ENCODE data around the gene BLVRA. TPM values are rescaled to one million over a fixed set of nuclear protein-coding genes. Genes with fewer than 3 reads are reported as not detected.
A peak's percentile ranks its signal among the peaks of the same experiment; 100 is the strongest.

BLVRA gene
- total RNA-seq, 1 donor from 2014 or later: 21.2 TPM

- Mint-ChIP-seq H3K27me3 (ENCODE audit: unreplicated experiment) (peaks cover 53% of the 10 kb centered on the region), H3K9me3 (ENCODE audit: unreplicated experiment) (no peaks in the 10 kb centered on the region)
Observed at GRCh38 chr7:43749383-43749940, 9.0 kb upstream of the BLVRA start.

GRCh38 chr7:43750016-43750887, 8.2 kb upstream of the BLVRA start:
- no peaks in the 10 kb centered on the region for H3K36me3 Mint-ChIP-seq (ENCODE audit: unreplicated experiment)
- no peak for TF ChIP-seq CTCF (IDR thresholded peaks at IDR 0.05)
- peaks cover 53% of the 10 kb centered on the region for H3K27me3 Mint-ChIP-seq (ENCODE audit: unreplicated experiment)
- no peak overlapping the region for H3K4me3 Mint-ChIP-seq (ENCODE audit: unreplicated experiment)
- no peaks in the 10 kb centered on the region for H3K4me1 Mint-ChIP-seq (ENCODE audit: unreplicated experiment)
- no peak overlapping the region for H3K27ac Mint-ChIP-seq (ENCODE audit: unreplicated experiment)
- peak; percentile 46 for DNase-seq (ENCODE audit: extremely low spot score, unreplicated experiment)
- no peaks in the 10 kb centered on the region for H3K9me3 Mint-ChIP-seq (ENCODE audit: unreplicated experiment)

More at GRCh38 chr7:43749383-43749940, 9.0 kb upstream of the BLVRA start:
- TF ChIP-seq CTCF (IDR thresholded peaks at IDR 0.05): no peak
- H3K4me3 Mint-ChIP-seq (ENCODE audit: unreplicated experiment): no peak overlapping the region
- H3K36me3 Mint-ChIP-seq (ENCODE audit: unreplicated experiment): no peaks in the 10 kb centered on the region
- DNase-seq (ENCODE audit: extremely low spot score, unreplicated experiment): peak; percentile 70
- H3K4me1 Mint-ChIP-seq (ENCODE audit: unreplicated experiment): no peaks in the 10 kb centered on the region
- H3K27ac Mint-ChIP-seq (ENCODE audit: unreplicated experiment): no peak overlapping the region

- TF ChIP-seq CTCF (IDR thresholded peaks at IDR 0.05): no peak
- Mint-ChIP-seq H3K4me3 (ENCODE audit: unreplicated experiment) (no peak overlapping the region), H3K27ac (ENCODE audit: unreplicated experiment) (no peak overlapping the region), H3K27me3 (ENCODE audit: unreplicated experiment) (peaks cover 39% of the 10 kb centered on the region), H3K9me3 (ENCODE audit: unreplicated experiment) (no peaks in the 10 kb centered on the region), H3K4me1 (ENCODE audit: unreplicated experiment) (peaks cover 11% of the 10 kb centered on the region), H3K36me3 (ENCODE audit: unreplicated experiment) (no peaks in the 10 kb centered on the region)
- no peak for DNase-seq (ENCODE audit: extremely low spot score, unreplicated experiment)
Observed at GRCh38 chr7:43752411-43752810, 6.1 kb upstream of the BLVRA start.

GRCh38 chr7:43753271-43753810, 5.1 kb upstream of the BLVRA start:
- DNase-seq (ENCODE audit: extremely low spot score, unreplicated experiment): no peak
- no peaks in the 10 kb centered on the region for H3K36me3 Mint-ChIP-seq (ENCODE audit: unreplicated experiment)
- peaks cover 13% of the 10 kb centered on the region for H3K4me1 Mint-ChIP-seq (ENCODE audit: unreplicated experiment)
- no peak for TF ChIP-seq CTCF (IDR thresholded peaks at IDR 0.05)
- no peak overlapping the region for H3K4me3 Mint-ChIP-seq (ENCODE audit: unreplicated experiment)
- no peaks in the 10 kb centered on the region for H3K9me3 Mint-ChIP-seq (ENCODE audit: unreplicated experiment)
- H3K27me3 Mint-ChIP-seq (ENCODE audit: unreplicated experiment): peaks cover 31% of the 10 kb centered on the region
- no peak overlapping the region for H3K27ac Mint-ChIP-seq (ENCODE audit: unreplicated experiment)

GRCh38 chr7:43753843-43754242, 4.6 kb upstream of the BLVRA start:
- H3K4me3 Mint-ChIP-seq (ENCODE audit: unreplicated experiment): no peak overlapping the region
- H3K9me3 Mint-ChIP-seq (ENCODE audit: unreplicated experiment): no peaks in the 10 kb centered on the region
- DNase-seq (ENCODE audit: extremely low spot score, unreplicated experiment): no peak
- peaks cover 13% of the 10 kb centered on the region for H3K4me1 Mint-ChIP-seq (ENCODE audit: unreplicated experiment)
- H3K27ac Mint-ChIP-seq (ENCODE audit: unreplicated experiment): no peak overlapping the region
- TF ChIP-seq CTCF (IDR thresholded peaks at IDR 0.05): no peak
- no peaks in the 10 kb centered on the region for H3K36me3 Mint-ChIP-seq (ENCODE audit: unreplicated experiment)
- peaks cover 30% of the 10 kb centered on the region for H3K27me3 Mint-ChIP-seq (ENCODE audit: unreplicated experiment)

Data from osteocyte (in vitro differentiated cells).